A673 (cell line): ENCODE measurements around the gene MAP3K5.

Experiments used
- EZH2 ChIP-seq: fragments of 200-600 bp; sonication (generic); IDR thresholded peaks from 2 replicates; pipeline ENCODE4 v1.6.1; 2017; ENCODE audit warnings: borderline replicate concordance, low read depth, mild to moderate bottlenecking, mixed read lengths, antibody characterized with exemption, low read length; ENCODE audit not compliant: poor library complexity, severe bottlenecking
- TF ChIP-seq, protein P1 (sequence below): fragments of 300-800, 200-600 bp; sonication (generic); conservative IDR thresholded peaks from 2 replicates; pipeline ENCODE4 v1.5.1; 2017; ENCODE audit warnings: low read depth, mild to moderate bottlenecking, antibody characterized with exemption, low read length, moderate library complexity, mixed read lengths

DNA sequence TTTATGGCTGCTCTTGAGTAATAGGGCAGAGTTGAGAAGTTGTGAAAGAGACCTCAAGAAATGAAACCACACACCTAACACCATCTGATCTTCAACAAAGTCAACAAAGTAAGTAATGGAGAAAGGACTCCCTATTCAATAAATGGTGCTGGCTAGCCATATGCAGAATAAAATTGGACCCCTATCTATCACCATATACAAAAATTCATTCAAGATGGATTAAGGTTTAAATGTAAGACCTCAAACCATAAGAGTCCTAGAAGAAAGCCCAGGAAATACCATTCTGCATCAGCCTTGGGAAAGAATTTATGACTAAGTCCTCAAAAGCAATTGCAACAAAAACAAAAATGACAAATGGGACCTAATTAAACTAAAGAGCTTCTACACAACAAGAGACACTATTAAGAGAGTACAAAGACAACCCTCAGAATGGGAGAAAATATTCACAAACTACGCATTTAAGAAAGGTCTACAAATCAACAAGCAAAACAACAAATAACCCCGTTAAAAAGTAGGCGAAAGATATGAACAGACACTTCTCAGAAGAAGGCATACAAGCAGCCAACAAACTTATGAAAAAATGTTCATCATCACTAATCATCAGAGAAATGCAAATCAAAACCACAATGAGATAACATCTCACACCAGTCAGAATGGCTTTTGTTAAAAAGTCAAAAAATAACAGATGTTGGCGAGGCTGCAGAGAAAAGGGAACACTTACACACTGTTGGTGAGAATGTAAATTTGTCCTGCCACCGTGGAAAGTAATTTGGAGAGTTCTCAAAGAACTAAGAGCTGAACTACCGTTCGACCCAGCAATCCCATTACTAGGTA lies 4.0 kb downstream of the MAP3K5 start:
- TF ChIP-seq EZH2 = no peak
- TF ChIP-seq, protein P1, sequence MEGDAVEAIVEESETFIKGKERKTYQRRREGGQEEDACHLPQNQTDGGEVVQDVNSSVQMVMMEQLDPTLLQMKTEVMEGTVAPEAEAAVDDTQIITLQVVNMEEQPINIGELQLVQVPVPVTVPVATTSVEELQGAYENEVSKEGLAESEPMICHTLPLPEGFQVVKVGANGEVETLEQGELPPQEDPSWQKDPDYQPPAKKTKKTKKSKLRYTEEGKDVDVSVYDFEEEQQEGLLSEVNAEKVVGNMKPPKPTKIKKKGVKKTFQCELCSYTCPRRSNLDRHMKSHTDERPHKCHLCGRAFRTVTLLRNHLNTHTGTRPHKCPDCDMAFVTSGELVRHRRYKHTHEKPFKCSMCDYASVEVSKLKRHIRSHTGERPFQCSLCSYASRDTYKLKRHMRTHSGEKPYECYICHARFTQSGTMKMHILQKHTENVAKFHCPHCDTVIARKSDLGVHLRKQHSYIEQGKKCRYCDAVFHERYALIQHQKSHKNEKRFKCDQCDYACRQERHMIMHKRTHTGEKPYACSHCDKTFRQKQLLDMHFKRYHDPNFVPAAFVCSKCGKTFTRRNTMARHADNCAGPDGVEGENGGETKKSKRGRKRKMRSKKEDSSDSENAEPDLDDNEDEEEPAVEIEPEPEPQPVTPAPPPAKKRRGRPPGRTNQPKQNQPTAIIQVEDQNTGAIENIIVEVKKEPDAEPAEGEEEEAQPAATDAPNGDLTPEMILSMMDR = no peak
